ENCODE results near the gene TGFB1I1. TPM values are rescaled to one million over a fixed set of nuclear protein-coding genes. Genes with fewer than 3 reads are reported as not detected.
A peak's percentile ranks its signal among the peaks of the same experiment; 100 is the strongest.

Gene TGFB1I1
- total RNA-seq, 1 experiment from 2014 or later = 4.3 TPM

DNA sequence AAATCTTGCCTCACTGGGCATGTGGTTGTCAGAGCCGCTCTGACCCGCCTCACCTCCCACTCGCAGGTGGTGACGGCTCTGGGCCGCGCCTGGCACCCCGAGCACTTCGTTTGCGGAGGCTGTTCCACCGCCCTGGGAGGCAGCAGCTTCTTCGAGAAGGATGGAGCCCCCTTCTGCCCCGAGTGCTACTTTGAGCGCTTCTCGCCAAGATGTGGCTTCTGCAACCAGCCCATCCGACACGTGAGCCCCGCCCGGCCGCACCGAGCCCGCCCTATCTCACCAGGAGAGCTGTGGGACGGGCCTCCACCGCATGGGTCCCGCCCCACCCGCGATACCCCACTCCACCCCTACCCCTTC is 4.0 kb downstream of the TGFB1I1 start (continued):
- TF ChIP-seq, protein P1, sequence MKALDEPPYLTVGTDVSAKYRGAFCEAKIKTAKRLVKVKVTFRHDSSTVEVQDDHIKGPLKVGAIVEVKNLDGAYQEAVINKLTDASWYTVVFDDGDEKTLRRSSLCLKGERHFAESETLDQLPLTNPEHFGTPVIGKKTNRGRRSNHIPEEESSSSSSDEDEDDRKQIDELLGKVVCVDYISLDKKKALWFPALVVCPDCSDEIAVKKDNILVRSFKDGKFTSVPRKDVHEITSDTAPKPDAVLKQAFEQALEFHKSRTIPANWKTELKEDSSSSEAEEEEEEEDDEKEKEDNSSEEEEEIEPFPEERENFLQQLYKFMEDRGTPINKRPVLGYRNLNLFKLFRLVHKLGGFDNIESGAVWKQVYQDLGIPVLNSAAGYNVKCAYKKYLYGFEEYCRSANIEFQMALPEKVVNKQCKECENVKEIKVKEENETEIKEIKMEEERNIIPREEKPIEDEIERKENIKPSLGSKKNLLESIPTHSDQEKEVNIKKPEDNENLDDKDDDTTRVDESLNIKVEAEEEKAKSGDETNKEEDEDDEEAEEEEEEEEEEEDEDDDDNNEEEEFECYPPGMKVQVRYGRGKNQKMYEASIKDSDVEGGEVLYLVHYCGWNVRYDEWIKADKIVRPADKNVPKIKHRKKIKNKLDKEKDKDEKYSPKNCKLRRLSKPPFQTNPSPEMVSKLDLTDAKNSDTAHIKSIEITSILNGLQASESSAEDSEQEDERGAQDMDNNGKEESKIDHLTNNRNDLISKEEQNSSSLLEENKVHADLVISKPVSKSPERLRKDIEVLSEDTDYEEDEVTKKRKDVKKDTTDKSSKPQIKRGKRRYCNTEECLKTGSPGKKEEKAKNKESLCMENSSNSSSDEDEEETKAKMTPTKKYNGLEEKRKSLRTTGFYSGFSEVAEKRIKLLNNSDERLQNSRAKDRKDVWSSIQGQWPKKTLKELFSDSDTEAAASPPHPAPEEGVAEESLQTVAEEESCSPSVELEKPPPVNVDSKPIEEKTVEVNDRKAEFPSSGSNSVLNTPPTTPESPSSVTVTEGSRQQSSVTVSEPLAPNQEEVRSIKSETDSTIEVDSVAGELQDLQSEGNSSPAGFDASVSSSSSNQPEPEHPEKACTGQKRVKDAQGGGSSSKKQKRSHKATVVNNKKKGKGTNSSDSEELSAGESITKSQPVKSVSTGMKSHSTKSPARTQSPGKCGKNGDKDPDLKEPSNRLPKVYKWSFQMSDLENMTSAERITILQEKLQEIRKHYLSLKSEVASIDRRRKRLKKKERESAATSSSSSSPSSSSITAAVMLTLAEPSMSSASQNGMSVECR (CRISPR knock-in tag; IDR thresholded peaks at IDR 0.05; ENCODE audit: borderline replicate concordance) = no peak
- TF ChIP-seq SMAD4 (CRISPR knock-in tag; IDR thresholded peaks at IDR 0.05) (no peak), ELF4 (CRISPR knock-in tag; IDR thresholded peaks at IDR 0.05; ENCODE audit: low read depth) (no peak), USF2 (CRISPR knock-in tag; IDR thresholded peaks at IDR 0.05) (peak; percentile 41; the same call in 1 of the 2 replicates), FOXP1 (CRISPR knock-in tag; IDR thresholded peaks at IDR 0.05; ENCODE audit: borderline replicate concordance) (peak; percentile 42; the same call in 1 of the 2 replicates), ZNF671 (CRISPR knock-in tag; IDR thresholded peaks at IDR 0.05) (no peak), ATF1 (CRISPR knock-in tag; IDR thresholded peaks at IDR 0.05) (no peak; the same call in 1 of the 2 replicates)
- TF ChIP-seq, protein P2, sequence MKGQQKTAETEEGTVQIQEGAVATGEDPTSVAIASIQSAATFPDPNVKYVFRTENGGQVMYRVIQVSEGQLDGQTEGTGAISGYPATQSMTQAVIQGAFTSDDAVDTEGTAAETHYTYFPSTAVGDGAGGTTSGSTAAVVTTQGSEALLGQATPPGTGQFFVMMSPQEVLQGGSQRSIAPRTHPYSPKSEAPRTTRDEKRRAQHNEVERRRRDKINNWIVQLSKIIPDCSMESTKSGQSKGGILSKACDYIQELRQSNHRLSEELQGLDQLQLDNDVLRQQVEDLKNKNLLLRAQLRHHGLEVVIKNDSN (CRISPR knock-in tag; IDR thresholded peaks at IDR 0.05) = peak; percentile 40; the same call in 1 of the 2 replicates
- TF ChIP-seq, protein P3, sequence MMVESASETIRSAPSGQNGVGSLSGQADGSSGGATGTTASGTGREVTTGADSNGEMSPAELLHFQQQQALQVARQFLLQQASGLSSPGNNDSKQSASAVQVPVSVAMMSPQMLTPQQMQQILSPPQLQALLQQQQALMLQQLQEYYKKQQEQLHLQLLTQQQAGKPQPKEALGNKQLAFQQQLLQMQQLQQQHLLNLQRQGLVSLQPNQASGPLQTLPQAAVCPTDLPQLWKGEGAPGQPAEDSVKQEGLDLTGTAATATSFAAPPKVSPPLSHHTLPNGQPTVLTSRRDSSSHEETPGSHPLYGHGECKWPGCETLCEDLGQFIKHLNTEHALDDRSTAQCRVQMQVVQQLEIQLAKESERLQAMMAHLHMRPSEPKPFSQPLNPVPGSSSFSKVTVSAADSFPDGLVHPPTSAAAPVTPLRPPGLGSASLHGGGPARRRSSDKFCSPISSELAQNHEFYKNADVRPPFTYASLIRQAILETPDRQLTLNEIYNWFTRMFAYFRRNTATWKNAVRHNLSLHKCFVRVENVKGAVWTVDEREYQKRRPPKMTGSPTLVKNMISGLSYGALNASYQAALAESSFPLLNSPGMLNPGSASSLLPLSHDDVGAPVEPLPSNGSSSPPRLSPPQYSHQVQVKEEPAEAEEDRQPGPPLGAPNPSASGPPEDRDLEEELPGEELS (CRISPR knock-in tag; IDR thresholded peaks at IDR 0.05) = peak; percentile 20; the same call in 1 of the 2 replicates

DNA sequence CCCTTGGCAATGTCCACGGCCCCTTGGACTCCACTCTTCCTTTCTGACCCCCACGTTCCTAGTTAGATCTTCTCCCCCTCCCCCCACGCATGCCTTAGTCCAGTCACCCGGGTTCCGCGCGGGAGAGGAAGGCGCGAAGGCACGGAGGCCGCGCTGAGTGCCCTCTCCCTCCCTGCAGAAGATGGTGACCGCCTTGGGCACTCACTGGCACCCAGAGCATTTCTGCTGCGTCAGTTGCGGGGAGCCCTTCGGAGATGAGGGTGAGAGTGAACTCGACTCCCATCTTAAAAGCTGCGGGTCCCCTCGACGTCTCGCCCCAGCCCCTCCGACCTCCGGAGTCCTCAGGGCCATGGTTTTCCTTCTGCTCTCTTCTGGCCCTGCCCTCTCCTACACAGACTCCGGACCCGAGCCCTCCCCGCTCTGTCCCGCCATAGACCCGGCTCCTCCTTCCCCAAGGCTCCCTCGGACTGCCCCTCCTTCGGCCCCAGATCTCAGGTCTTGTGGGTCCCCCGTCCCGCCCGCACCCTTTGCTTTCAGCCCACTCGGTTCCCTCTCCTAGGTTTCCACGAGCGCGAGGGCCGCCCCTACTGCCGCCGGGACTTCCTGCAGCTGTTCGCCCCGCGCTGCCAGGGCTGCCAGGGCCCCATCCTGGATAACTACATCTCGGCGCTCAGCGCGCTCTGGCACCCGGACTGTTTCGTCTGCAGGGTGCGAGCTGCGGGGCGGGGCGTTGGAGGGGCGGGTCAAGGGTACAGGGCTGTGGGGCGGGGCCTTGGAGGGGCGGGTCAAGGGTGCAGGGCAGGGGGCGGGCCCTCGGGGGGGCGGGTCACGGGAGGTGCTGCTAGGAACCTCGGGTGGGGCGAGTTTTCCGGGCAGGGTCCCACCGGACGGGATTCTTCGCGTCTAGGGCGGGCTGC is 4.6 kb downstream of the TGFB1I1 start:
- H3K27me3 Mint-ChIP-seq (ENCODE audit: low read depth) = peaks cover 88% of the 10 kb centered on the region
- peaks cover 9% of the 10 kb centered on the region for H3K4me1 Mint-ChIP-seq
- POLR2A ChIA-PET = interaction anchor here (0.5 to 2.1 kb wide), 7 partner anchors 10 to 422 kb away, joined by 4 to 10 read pairs (median 5); partner anchors contain the start of gene ARMC5
- 0 out of 2 replicates have a peak, but pooled peaks cover 5% of the 10 kb centered on the region for H3K9me3 Mint-ChIP-seq
- H3K27ac Mint-ChIP-seq = no peak overlapping the region
- ATAC-seq = peak; percentile 61
- CTCF ChIA-PET = interaction anchor here (0.8 to 13.1 kb wide), 12 partner anchors 11 to 434 kb away, joined by 3 to 221 read pairs (median 6); partner anchors contain the start of genes ARMC5, RUSF1 and ZNF267
- TF ChIP-seq, protein P4, sequence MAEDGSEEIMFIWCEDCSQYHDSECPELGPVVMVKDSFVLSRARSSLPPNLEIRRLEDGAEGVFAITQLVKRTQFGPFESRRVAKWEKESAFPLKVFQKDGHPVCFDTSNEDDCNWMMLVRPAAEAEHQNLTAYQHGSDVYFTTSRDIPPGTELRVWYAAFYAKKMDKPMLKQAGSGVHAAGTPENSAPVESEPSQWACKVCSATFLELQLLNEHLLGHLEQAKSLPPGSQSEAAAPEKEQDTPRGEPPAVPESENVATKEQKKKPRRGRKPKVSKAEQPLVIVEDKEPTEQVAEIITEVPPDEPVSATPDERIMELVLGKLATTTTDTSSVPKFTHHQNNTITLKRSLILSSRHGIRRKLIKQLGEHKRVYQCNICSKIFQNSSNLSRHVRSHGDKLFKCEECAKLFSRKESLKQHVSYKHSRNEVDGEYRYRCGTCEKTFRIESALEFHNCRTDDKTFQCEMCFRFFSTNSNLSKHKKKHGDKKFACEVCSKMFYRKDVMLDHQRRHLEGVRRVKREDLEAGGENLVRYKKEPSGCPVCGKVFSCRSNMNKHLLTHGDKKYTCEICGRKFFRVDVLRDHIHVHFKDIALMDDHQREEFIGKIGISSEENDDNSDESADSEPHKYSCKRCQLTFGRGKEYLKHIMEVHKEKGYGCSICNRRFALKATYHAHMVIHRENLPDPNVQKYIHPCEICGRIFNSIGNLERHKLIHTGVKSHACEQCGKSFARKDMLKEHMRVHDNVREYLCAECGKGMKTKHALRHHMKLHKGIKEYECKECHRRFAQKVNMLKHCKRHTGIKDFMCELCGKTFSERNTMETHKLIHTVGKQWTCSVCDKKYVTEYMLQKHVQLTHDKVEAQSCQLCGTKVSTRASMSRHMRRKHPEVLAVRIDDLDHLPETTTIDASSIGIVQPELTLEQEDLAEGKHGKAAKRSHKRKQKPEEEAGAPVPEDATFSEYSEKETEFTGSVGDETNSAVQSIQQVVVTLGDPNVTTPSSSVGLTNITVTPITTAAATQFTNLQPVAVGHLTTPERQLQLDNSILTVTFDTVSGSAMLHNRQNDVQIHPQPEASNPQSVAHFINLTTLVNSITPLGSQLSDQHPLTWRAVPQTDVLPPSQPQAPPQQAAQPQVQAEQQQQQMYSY (CRISPR knock-in tag; IDR thresholded peaks at IDR 0.05) = peak; percentile 72; the same call in 1 of the 2 replicates
- TF ChIP-seq, protein P5, sequence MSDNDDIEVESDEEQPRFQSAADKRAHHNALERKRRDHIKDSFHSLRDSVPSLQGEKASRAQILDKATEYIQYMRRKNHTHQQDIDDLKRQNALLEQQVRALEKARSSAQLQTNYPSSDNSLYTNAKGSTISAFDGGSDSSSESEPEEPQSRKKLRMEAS (CRISPR knock-in tag; IDR thresholded peaks at IDR 0.05) = peak; percentile 56
- TF ChIP-seq NFE2L1 (CRISPR knock-in tag; IDR thresholded peaks at IDR 0.05) = peak; percentile 76
- TF ChIP-seq ZNF423 (CRISPR knock-in tag; IDR thresholded peaks at IDR 0.05) = no peak
- TF ChIP-seq SP1 (CRISPR knock-in tag; conservative IDR thresholded peaks at IDR 0.05) = 0 out of 2 replicates have a peak, but pooled peaks have one; percentile 10
- TF ChIP-seq FOXP1 (CRISPR knock-in tag; IDR thresholded peaks at IDR 0.05; ENCODE audit: borderline replicate concordance) = peak; percentile 4; the same call in 1 of the 2 replicates
- DNase-seq (ENCODE audit: low spot score) = peak; percentile 86
- no peaks in the 10 kb centered on the region for H3K36me3 Mint-ChIP-seq
- H3K4me3 Mint-ChIP-seq = peak overlapping the region; percentile 81

Measured in WTC11 (cell line).